H1 (cell line): Measurements from ENCODE around the gene NEGR1. TPM values are rescaled to one million over a fixed set of nuclear protein-coding genes. Genes with fewer than 3 reads are reported as not detected.

Source experiments
- CTCF ChIA-PET: fragments of 300-600 bp; sonication (Branson Sonifier 250); formaldehyde crosslinking; loops from one replicate; lab custom pipeline; 2021; ENCODE audit not compliant: partially characterized antibody; lab: Charles Lee
- POLR2A ChIA-PET: fragments of 300-600 bp; sonication (Branson Sonifier 250); formaldehyde crosslinking; loops from one replicate; lab custom pipeline; 2021; ENCODE audit warnings: inconsistent platforms; ENCODE audit not compliant: partially characterized antibody; lab: Charles Lee
- DNase-seq, 2 experiments: peaks; one replicate each; pipeline versions ENCODE4 v3.0.0 to v3.0.0-alpha.2; 2010 to 2022; ENCODE audit warnings: low spot score in 2 of 2, low read depth in 1 of 2, mixed read lengths in 1 of 2
- FAIRE-seq: peaks from 2 replicates; lab custom pipeline; 2011; peaks lifted over from hg19 to GRCh38; lab: Jason Lieb, UNC
- H2AFZ ChIP-seq: 2 replicates; pipeline ENCODE4 v1.8.1; 2012; ENCODE audit warnings: low read length, inconsistent platforms
- H2AK5ac ChIP-seq: 2 replicates; pipeline ENCODE4 v1.6.1; 2013; ENCODE audit warnings: low read depth, low read length
- H2BK120ac ChIP-seq: replicated peaks from 2 replicates; pipeline ENCODE3; 2013; ENCODE audit warnings: low read depth, low read length, inconsistent platforms
- H2BK12ac ChIP-seq: 2 replicates; pipeline ENCODE4 v1.6.1; 2013; ENCODE audit warnings: low read depth, low read length
- H2BK15ac ChIP-seq: 2 replicates; pipeline ENCODE4 v1.6.1; 2013; ENCODE audit warnings: low read length
- H2BK20ac ChIP-seq: 2 replicates; pipeline ENCODE4 v1.6.1; 2013; ENCODE audit warnings: low read length
- H2BK5ac ChIP-seq: 2 replicates; pipeline ENCODE4 v1.6.1; 2013; ENCODE audit warnings: low read depth, low read length
- H3K14ac ChIP-seq: 2 replicates; pipeline ENCODE4 v1.6.1; 2013; ENCODE audit warnings: inconsistent platforms; ENCODE audit not compliant: insufficient read length
- H3K18ac ChIP-seq: 2 replicates; pipeline ENCODE4 v1.6.1; 2013; ENCODE audit warnings: low read length; ENCODE audit errors: extremely low read depth
- H3K23ac ChIP-seq: 2 replicates; pipeline ENCODE4 v1.6.1; 2013; ENCODE audit warnings: inconsistent platforms; ENCODE audit not compliant: insufficient read length
- H3K23me2 ChIP-seq: 2 replicates; pipeline ENCODE4 v1.6.1; 2013; ENCODE audit warnings: low read depth, low read length
- H3K27ac ChIP-seq: 2 replicates; pipeline ENCODE4 v1.6.1; 2011; ENCODE audit warnings: low read depth, low read length, inconsistent platforms
- H3K27me3 ChIP-seq, 4 experiments: replicated peaks in 1 of 4; 1 replicate in 1 of 4; 2 replicates in 3 of 4; pipeline versions ENCODE4 v1.6.1 to v1.8.1; 2011 to 2013; ENCODE audit warnings: low read length in 3 of 4, mild to moderate bottlenecking in 3 of 4, inconsistent platforms in 2 of 4, mixed read lengths in 2 of 4, moderate library complexity in 1 of 4; ENCODE audit not compliant: control insufficient read depth in 3 of 4, insufficient read depth in 3 of 4; ENCODE audit errors: extremely low read depth in 1 of 4
- H3K36me3 ChIP-seq, 4 experiments: 2 replicates each; pipeline versions ENCODE4 v1.6.1 to v1.8.1; 2011 to 2013; ENCODE audit warnings: mild to moderate bottlenecking in 4 of 4, low read length in 3 of 4, moderate library complexity in 2 of 4, control low read depth in 1 of 4, inconsistent platforms in 1 of 4; ENCODE audit not compliant: insufficient read depth in 4 of 4, control insufficient read depth in 2 of 4
- H3K4ac ChIP-seq: replicated peaks from 2 replicates; pipeline ENCODE3; 2013; ENCODE audit warnings: low read length, low read depth, mixed read lengths, inconsistent platforms; ENCODE audit not compliant: insufficient read length
- H3K4me1 ChIP-seq, 4 experiments: replicated peaks in 1 of 4; 1 replicate in 1 of 4; 2 replicates in 3 of 4; pipeline versions ENCODE4 v1.6.1 to v1.8.1; 2011 to 2013; ENCODE audit warnings: low read length in 3 of 4, inconsistent platforms in 2 of 4, mixed read lengths in 1 of 4; ENCODE audit not compliant: insufficient read depth in 4 of 4, control insufficient read depth in 3 of 4
- H3K4me2 ChIP-seq, 2 experiments: 2 replicates each; pipeline versions ENCODE4 v1.6.1 to v1.8.1; 2011 to 2013; ENCODE audit warnings: low read depth in 2 of 2, low read length in 2 of 2, control low read depth in 1 of 2, inconsistent platforms in 1 of 2, mild to moderate bottlenecking in 1 of 2; ENCODE audit not compliant: insufficient read depth in 1 of 2
- H3K4me3 ChIP-seq, 4 experiments: fragments of 200-600, 300-600 bp in 1 of 4; sonication (generic), shearing (Covaris generic), sonication (Bioruptor Twin) in 1 of 4; 2 replicates each; pipeline versions ENCODE4 v1.5.1 to v1.8.1; 2011 to 2016; ENCODE audit warnings: low read length in 4 of 4, low read depth in 3 of 4, control low read depth in 2 of 4, inconsistent platforms in 2 of 4, mild to moderate bottlenecking in 2 of 4, mixed read lengths in 1 of 4, moderate library complexity in 1 of 4; ENCODE audit not compliant: insufficient read depth in 2 of 4; ENCODE audit errors: extremely low read depth in 1 of 4
- H3K56ac ChIP-seq: replicated peaks from 2 replicates; pipeline ENCODE3; 2013; ENCODE audit warnings: low read depth, mild to moderate bottlenecking, mixed read lengths, low read length, inconsistent platforms; ENCODE audit not compliant: insufficient read length
- H3K79me1 ChIP-seq: 2 replicates; pipeline ENCODE4 v1.6.1; 2013; ENCODE audit warnings: low read depth, low read length, control low read depth
- H3K79me2 ChIP-seq, 2 experiments: 2 replicates each; pipeline versions ENCODE4 v1.6.1 to v1.8.1; 2012 to 2013; ENCODE audit warnings: low read length in 2 of 2, mild to moderate bottlenecking in 2 of 2, inconsistent platforms in 1 of 2; ENCODE audit not compliant: insufficient read depth in 2 of 2, control insufficient read depth in 1 of 2
- H3K9ac ChIP-seq, 4 experiments: replicated peaks in 1 of 4; 1 replicate in 1 of 4; 2 replicates in 3 of 4; pipeline versions ENCODE4 v1.6.1 to v1.8.1; 2011 to 2013; ENCODE audit warnings: low read depth in 3 of 4, low read length in 3 of 4, control low read depth in 2 of 4, mild to moderate bottlenecking in 2 of 4, moderate library complexity in 2 of 4, inconsistent platforms in 1 of 4; ENCODE audit errors: extremely low read depth in 1 of 4
- H3K9me3 ChIP-seq, 2 experiments: 2 replicates each; pipeline versions ENCODE4 v1.6.1 to v1.8.1; 2012 to 2013; ENCODE audit warnings: mild to moderate bottlenecking in 2 of 2, moderate library complexity in 2 of 2, control low read depth in 1 of 2, inconsistent platforms in 1 of 2, low read depth in 1 of 2, low read length in 1 of 2, mixed read lengths in 1 of 2; ENCODE audit not compliant: insufficient read depth in 2 of 2
- H4K20me1 ChIP-seq, 2 experiments: replicated peaks in 1 of 2; 2 replicates each; pipeline versions ENCODE3 to v1.8.1; 2011 to 2013; ENCODE audit warnings: inconsistent platforms in 2 of 2, low read length in 2 of 2, mild to moderate bottlenecking in 1 of 2; ENCODE audit not compliant: insufficient read depth in 2 of 2, control insufficient read depth in 1 of 2
- H4K5ac ChIP-seq: 2 replicates; pipeline ENCODE4 v1.6.1; 2013; ENCODE audit warnings: low read length, low read depth, mixed read lengths, inconsistent platforms; ENCODE audit not compliant: insufficient read length
- H4K8ac ChIP-seq: 2 replicates; pipeline ENCODE4 v1.8.0; 2013; ENCODE audit warnings: mild to moderate bottlenecking, moderate library complexity, low read length, inconsistent platforms; ENCODE audit not compliant: insufficient read depth; ENCODE audit errors: extremely low read depth
- H4K91ac ChIP-seq: replicated peaks from 2 replicates; pipeline ENCODE3; 2013; ENCODE audit warnings: low read length, mixed read lengths, inconsistent platforms; ENCODE audit not compliant: insufficient read length
- NRF1 ChIP-seq: IDR thresholded peaks from 2 replicates; pipeline ENCODE4 v1.6.1; 2011; ENCODE audit warnings: mild to moderate bottlenecking, low read depth, low read length, improper control_type of control experiment
- YY1 ChIP-seq: IDR thresholded peaks from 2 replicates; pipeline ENCODE4 v1.6.1; 2011; ENCODE audit warnings: low read depth, mild to moderate bottlenecking, low read length
- WGBS, 2 experiments: shearing (Covaris generic) in 1 of 2; methylation state at CpG; one replicate each; pipeline versions ENCODE4 v1.1.6 to v1.1.7; 2013 to 2015; ENCODE audit warnings: low lambda C conversion rate in 2 of 2, mixed read lengths in 2 of 2, inconsistent platforms in 1 of 2, low coverage in 1 of 2, missing lambda C conversion rate in 1 of 2; ENCODE audit not compliant: insufficient replicate concordance in 2 of 2, insufficient coverage in 1 of 2, insufficient read length in 1 of 2; ENCODE audit errors: extremely low coverage in 1 of 2, missing lambda C conversion rate in 1 of 2; 5-methylcytosine and 5-hydroxymethylcytosine counted together
- polyA plus RNA-seq, 7 experiments: library from polyadenylated mRNA; depleted of rRNA in 3 of 7; stranded (reverse) in 5 of 7; unstranded in 2 of 7; fragments of >200 nt in 5 of 7; fragments of 200-250 nt in 2 of 7; gene quantifications; 1 replicate in 5 of 7; 2 replicates in 1 of 7; 4 replicates in 1 of 7; pipeline versions ENCODE4 v1.2.1 to v1.2.3, GENCODE V29; 2011 to 2013; ENCODE audit warnings: missing spikeins in 2 of 7, mixed read lengths in 2 of 7
- total RNA-seq: library from RNA; stranded (reverse); fragmentation: NEBNext Ultra II Directional; extraction: Animal tissue kit (Norgen Biotek cat#: 25700); gene quantifications from 2 replicates; pipeline ENCODE4 v1.2.1, GENCODE V29; 2021

Gene NEGR1
- total and polyA plus RNA-seq, 2 of the 8 experiments (the other 6 are each of a cell fraction or from before 2014, with no cell fraction given), result 0.71 to 1.3 TPM

DNA sequence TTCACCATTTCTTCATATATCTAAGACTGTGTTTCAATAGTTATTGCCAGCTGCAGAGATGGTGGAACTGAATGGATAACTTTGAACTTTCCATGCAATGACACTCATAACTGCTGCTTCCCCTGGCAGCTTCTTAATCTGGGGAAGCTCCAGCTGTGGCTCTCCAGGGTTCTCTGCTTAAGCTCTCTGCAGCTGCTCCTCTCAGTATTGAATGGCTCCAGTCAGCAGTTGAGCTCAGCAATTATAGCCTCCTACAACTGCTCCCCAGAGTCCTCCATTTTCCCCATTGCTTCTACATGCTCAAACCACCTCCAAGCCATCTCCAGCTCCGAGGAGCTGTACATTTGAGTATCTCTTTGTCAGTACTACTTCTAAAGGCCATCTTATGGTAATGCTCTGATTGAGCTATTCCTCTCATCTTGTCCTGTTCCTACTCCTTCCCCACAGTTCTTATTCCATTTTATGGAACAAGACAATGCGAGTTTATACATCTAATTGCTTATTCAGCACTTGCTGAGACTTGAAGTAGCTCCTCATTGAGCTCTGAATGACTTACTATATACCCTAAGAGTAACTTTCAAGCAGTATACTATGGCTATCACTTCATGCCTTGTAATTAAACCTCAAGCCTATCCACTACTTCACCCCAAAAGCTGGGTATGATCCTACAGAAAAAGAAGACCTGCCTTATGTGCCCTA, 362.4 kb downstream of the NEGR1 start:
- Histone ChIP-seq H2BK20ac (peak overlapping the region; percentile 8; the same call in 1 of the 2 replicates), H3K18ac (no peak overlapping the region), H2AK5ac (no peak overlapping the region), H4K5ac (no peak overlapping the region), H2BK12ac (no peak overlapping the region), H2BK120ac (no peak overlapping the region), H3K79me1 (no peaks in the 10 kb centered on the region), H2AFZ (no peak overlapping the region), H3K79me2 (no peaks in the 10 kb centered on the region), H3K23ac (no peak overlapping the region), H3K4me2 (no peak overlapping the region), H3K4ac (no peak overlapping the region), H3K36me3 (no peaks in the 10 kb centered on the region), H4K91ac (no peak overlapping the region), H3K4me3 (no peak overlapping the region), H4K20me1 (no peaks in the 10 kb centered on the region), H3K4me1 (no peaks in the 10 kb centered on the region; a peak in 2 of 7 replicates), H3K9ac (no peak overlapping the region), H2BK5ac (no peak overlapping the region), H3K27ac (no peak overlapping the region), H3K14ac (no peak overlapping the region), H2BK15ac (0 out of 2 replicates have a peak overlapping the region, but pooled peaks have one; percentile 8), H3K23me2 (no peaks in the 10 kb centered on the region), H3K56ac (no peak overlapping the region), H4K8ac (no peak overlapping the region), H3K9me3 (no peaks in the 10 kb centered on the region), H3K27me3 (no peaks in the 10 kb centered on the region)
- TF ChIP-seq NRF1 (no peak), YY1 (0 out of 2 replicates have a peak, but pooled peaks have one; percentile 20)
- ChIA-PET CTCF (interaction anchor here (1.0 to 3.8 kb wide), 6 partner anchors 11 to 267 kb away, joined by 3 to 18 read pairs (median 4); no protein-coding TSS in a partner anchor), POLR2A (no interaction called here)
- no peak for DNase-seq
- no peak for FAIRE-seq
- WGBS, 2 experiments, result 94% methylated on average over 2 of the region's 2 CpGs; no CpG with 5 or more reads in 1 of the 2 experiments
